HepG2 (cell line): Measurements from ENCODE around the gene LDB3. TPM values are rescaled to one million over a fixed set of nuclear protein-coding genes. Genes with fewer than 3 reads are reported as not detected.

ENCODE experiments used
- ATAC-seq: fragments of 200-7000 bp; cut with Tn5 transposase; 3 replicates; pipeline ENCODE4 v1.9.1; 2020; ENCODE audit warnings: mild to moderate bottlenecking, moderate library complexity
- BruUV-seq: library from RNA; stranded (reverse); fragments of 400-500 nt; replicated peaks from 2 replicates; lab custom pipeline; 2021; lab: Mats Ljungman, UMichigan
- CTCF ChIA-PET: fragments of 300-600 bp; formaldehyde crosslinking; extraction: SDS; loops from one replicate; lab custom pipeline; 2021; ENCODE audit warnings: low total read pairs, inconsistent platforms, low intra/inter-chr PET ratio; lab: Yijun Ruan, JAX
- POLR2A ChIA-PET: fragments of 350-600 bp; sonication (Branson Sonifier 250); formaldehyde crosslinking; loops from one replicate; lab custom pipeline; 2020; ENCODE audit warnings: antibody characterized with exemption, inconsistent platforms; lab: Yijun Ruan, JAX
- DNase-seq: peaks from one replicate; pipeline ENCODE4 v3.0.0-alpha.2; 2015; ENCODE audit warnings: low spot score
- FAIRE-seq: peaks from 3 replicates; lab custom pipeline; 2011; peaks lifted over from hg19 to GRCh38; lab: Jason Lieb, UNC
- H2AFZ ChIP-seq: one replicate; pipeline ENCODE4 v1.6.1; 2011; ENCODE audit warnings: low read length, inconsistent platforms
- H3K27ac ChIP-seq: fragments of 300-600 bp; 3 replicates; pipeline ENCODE4 v1.8.0; 2011; ENCODE audit warnings: mixed run types, mild to moderate bottlenecking, mixed read lengths, low read length, inconsistent platforms; ENCODE audit not compliant: insufficient read depth; ENCODE audit errors: extremely low read length
- H3K27me3 ChIP-seq, 2 experiments: fragments of 200-600 bp in 1 of 2; 2 replicates in 1 of 2; 3 replicates in 1 of 2; pipeline versions ENCODE4 v1.6.0 to v1.8.0; 2011; ENCODE audit warnings: low read length in 2 of 2, mild to moderate bottlenecking in 2 of 2, moderate library complexity in 2 of 2, inconsistent platforms in 1 of 2; ENCODE audit not compliant: insufficient read depth in 2 of 2, control insufficient read depth in 1 of 2
- H3K36me3 ChIP-seq, 2 experiments: fragments of 200-600 bp in 1 of 2; replicated peaks in 1 of 2; 2 replicates in 1 of 2; 3 replicates in 1 of 2; pipeline versions ENCODE4 v1.5.1 to v1.8.0; 2011; ENCODE audit warnings: low read length in 2 of 2, inconsistent platforms in 1 of 2; ENCODE audit not compliant: insufficient read depth in 2 of 2, control insufficient read depth in 1 of 2
- H3K4me1 ChIP-seq: 2 replicates; pipeline ENCODE4 v1.5.1; 2012; ENCODE audit warnings: low read length, inconsistent platforms; ENCODE audit not compliant: insufficient read depth
- H3K4me2 ChIP-seq: 2 replicates; pipeline ENCODE4 v1.6.0; 2011; ENCODE audit warnings: low read depth, low read length, inconsistent platforms
- H3K4me3 ChIP-seq, 3 experiments: fragments of 200-600 bp in 1 of 3; sonication (generic), shearing (Covaris generic) in 1 of 3; replicated peaks in 1 of 3; 2 replicates each; pipeline ENCODE4 v1.5.1; 2011 to 2016; ENCODE audit warnings: low read length in 3 of 3, inconsistent platforms in 2 of 3, low read depth in 2 of 3, mild to moderate bottlenecking in 2 of 3, control low read depth in 1 of 3, mixed read lengths in 1 of 3; ENCODE audit not compliant: insufficient read depth in 1 of 3
- H3K79me2 ChIP-seq: one replicate; pipeline ENCODE4 v1.6.1; 2011; ENCODE audit warnings: low read length, inconsistent platforms; ENCODE audit not compliant: insufficient read depth
- H3K9ac ChIP-seq: 2 replicates; pipeline ENCODE4 v1.6.0; 2011; ENCODE audit warnings: mild to moderate bottlenecking, low read depth, low read length, inconsistent platforms; ENCODE audit not compliant: insufficient read depth
- H3K9me3 ChIP-seq: 2 replicates; pipeline ENCODE4 v1.5.1; 2012; ENCODE audit warnings: mild to moderate bottlenecking, low read length
- H4K20me1 ChIP-seq: 2 replicates; pipeline ENCODE4 v1.6.0; 2011; ENCODE audit warnings: inconsistent platforms, mild to moderate bottlenecking, low read length, moderate library complexity; ENCODE audit not compliant: insufficient read depth
- CTCF ChIP-seq: sonication (generic); formaldehyde crosslinking; IDR thresholded peaks from 2 replicates; pipeline ENCODE4 v1.5.0; 2020; ENCODE audit warnings: mild to moderate bottlenecking, missing genetic modification reagents, moderate library complexity
- HIC2 ChIP-seq: sonication (generic); formaldehyde crosslinking; IDR thresholded peaks from 2 replicates; pipeline ENCODE4 v1.9.0; 2022; ENCODE audit warnings: low read depth, missing genetic modification reagents
- MAFG ChIP-seq: sonication (generic); formaldehyde crosslinking; IDR thresholded peaks from 2 replicates; pipeline ENCODE4 v1.5.1; 2020; ENCODE audit warnings: mild to moderate bottlenecking, missing genetic modification reagents
- NCOA2 ChIP-seq: sonication (generic); formaldehyde crosslinking; IDR thresholded peaks from 2 replicates; pipeline ENCODE4 v1.8.0; 2022; ENCODE audit warnings: inconsistent platforms
- PHB2 ChIP-seq: fragments of 450-650 bp; IDR thresholded peaks from 2 replicates; pipeline ENCODE4 v1.6.1; 2018; ENCODE audit not compliant: partially characterized antibody
- PRMT3 ChIP-seq: sonication (generic); formaldehyde crosslinking; IDR thresholded peaks from 2 replicates; pipeline ENCODE4 v1.8.1; 2022; ENCODE audit warnings: low read depth, mild to moderate bottlenecking, moderate library complexity, missing genetic modification reagents, borderline replicate concordance
- TEAD3 ChIP-seq: optimal IDR thresholded peaks from 2 replicates; pipeline ENCODE3; 2016; ENCODE audit warnings: borderline replicate concordance
- ZBTB1 ChIP-seq: sonication (generic); formaldehyde crosslinking; IDR thresholded peaks from 2 replicates; pipeline ENCODE4 v1.4.0; 2020; ENCODE audit warnings: missing genetic modification reagents, borderline replicate concordance
- ZNF383 ChIP-seq: sonication (generic); formaldehyde crosslinking; IDR thresholded peaks from 2 replicates; pipeline ENCODE4 v1.4.0; 2020; ENCODE audit warnings: missing genetic modification reagents, mild to moderate bottlenecking, borderline replicate concordance
- WGBS: methylation state at CpG from one replicate; pipeline ENCODE4 v1.1.6; 2017; ENCODE audit warnings: low lambda C conversion rate; 5-methylcytosine and 5-hydroxymethylcytosine counted together
- in situ Hi-C: cut with HindIII; loops from 2 replicates; pipeline ENCODE4 v1.10.0; 2017; ENCODE audit warnings: low pct_unique_long_range_greater_than_20kb; ENCODE audit not compliant: extremely low pct_ligation_motif_present
- intact Hi-C: fragments of 100-400 bp; cut with micrococcal nuclease; formaldehyde crosslinking; loops from one replicate; pipeline ENCODE4 v1.10.0; 2022; ENCODE audit not compliant: unreplicated experiment
- polyA plus RNA-seq, 8 experiments: library from polyadenylated mRNA; depleted of rRNA in 3 of 8; stranded (reverse) in 7 of 8; unstranded in 1 of 8; fragments of >200 nt; fragmentation: Illumina TruSeq in 4 of 8; extraction: Trizol in 4 of 8; gene quantifications; 2 replicates each; pipeline versions ENCODE4 v1.2.1 to v1.2.3, GENCODE V29; 2011 to 2016; ENCODE audit warnings: low read depth in 4 of 8, missing spikeins in 1 of 8, mixed read lengths in 1 of 8; ENCODE audit not compliant: insufficient read depth in 1 of 8
- total RNA-seq, 5 experiments: library from RNA; depleted of rRNA; stranded (reverse); fragments of >200 nt; fragmentation: Illumina TruSeq; extraction: Trizol; gene quantifications; 2 replicates each; pipeline ENCODE4 v1.2.3, GENCODE V29; 2016; ENCODE audit warnings: low read depth in 1 of 5

Gene LDB3
- total and polyA plus RNA-seq, 2 of the 13 experiments (the other 11 are each of a cell fraction or from before 2014, with no cell fraction given): not detected

- TF ChIP-seq PHB2: no peak
These were observed 21.9 kb downstream of the LDB3 start (continued) for GRCh38 chr10:86690231-86690630.

GRCh38 chr10:86690657-86691084 is 22.4 kb downstream of the LDB3 start:
- DNase-seq (no peak), FAIRE-seq (no peak), ATAC-seq (no peak)
- no peak overlapping the region for H3K4me2 ChIP-seq
- H3K4me1 ChIP-seq: no peaks in the 10 kb centered on the region
- ChIA-PET CTCF (no interaction called here), POLR2A (no interaction called here)
- no peak overlapping the region for H3K9ac ChIP-seq
- H4K20me1 ChIP-seq: no peaks in the 10 kb centered on the region
- TF ChIP-seq PRMT3 (no peak), HIC2 (CRISPR knock-in tag) (no peak), MAFG (CRISPR knock-in tag) (no peak), TEAD3 (CRISPR knock-in tag) (no peak), ZBTB1 (CRISPR knock-in tag) (no peak), ZNF383 (no peak), CTCF (CRISPR knock-in tag) (no peak), NCOA2 (CRISPR knock-in tag) (no peak)
- H3K4me3 ChIP-seq: no peak overlapping the region
- H3K27ac ChIP-seq: no peak overlapping the region
- WGBS: no CpG with 5 or more reads among the region's 3 CpGs
- peaks cover 6 to 49% of the 10 kb centered on the region in 2 experiments; a peak in 4 of 5 replicates for H3K27me3 ChIP-seq
- no peaks in the 10 kb centered on the region for H3K9me3 ChIP-seq
- H2AFZ ChIP-seq: no peak overlapping the region
- H3K79me2 ChIP-seq: no peaks in the 10 kb centered on the region
- intact Hi-C loops (no loop called here), in situ Hi-C loops (no loop called here)
- no peaks in the 10 kb centered on the region for H3K36me3 ChIP-seq
- BruUV-seq: no TSS peak
